ENCODE data around the gene ELFN2. TPM values are rescaled to one million over a fixed set of nuclear protein-coding genes. Genes with fewer than 3 reads are reported as not detected.
"Not testable (repeated sequence)": the region's sequence is repeated elsewhere in the genome, so short reads cannot be mapped to it uniquely, and the experiment has no call there.

Gene ELFN2
- total RNA-seq, 1 donor from 2014 or later: 0.82 TPM

- Mint-ChIP-seq H3K27ac (no peak overlapping the region), H3K27me3 (ENCODE audit: insufficient read depth, low read depth) (peaks cover 14% of the 10 kb centered on the region), H3K4me3 (no peak overlapping the region)
These were observed 25.7 kb downstream of the ELFN2 start for GRCh38 chr22:37401401-37402183.

GRCh38 chr22:37400719-37401118, 26.6 kb downstream of the ELFN2 start:
- no peak for DNase-seq (ENCODE audit: low spot score)
- Histone ChIP-seq H3K4me2 (no peak overlapping the region), H3K27ac (no peak overlapping the region), H3K4me1 (peaks cover 34% of the 10 kb centered on the region), H3K27me3 (no peaks in the 10 kb centered on the region), H3K9me3 (ENCODE audit: low read depth) (no peaks in the 10 kb centered on the region), H3F3A (ENCODE audit: low read depth) (peaks cover 7% of the 10 kb centered on the region), H3K36me3 (no peaks in the 10 kb centered on the region), H4K20me1 (ENCODE audit: low read depth) (no peaks in the 10 kb centered on the region), H3K9ac (no peak overlapping the region), H3K4me3 (no peak overlapping the region), H3K79me2 (ENCODE audit: low read depth) (no peaks in the 10 kb centered on the region), H2AFZ (replicated peaks) (no peak overlapping the region)
- Mint-ChIP-seq H3K4me3 (no peak overlapping the region), H3K27me3 (ENCODE audit: insufficient read depth, low read depth) (peaks cover 14% of the 10 kb centered on the region), H3K4me1 (peaks cover 49% of the 10 kb centered on the region), H3K36me3 (no peaks in the 10 kb centered on the region), H3K9me3 (no peaks in the 10 kb centered on the region), H3K27ac (peak overlapping the region; percentile 81)
- TF ChIP-seq EZH2phosphoT487 (IDR thresholded peaks at IDR 0.05): no peak
- TF ChIP-seq EZH2 (IDR thresholded peaks at IDR 0.05): no peak
- TF ChIP-seq, protein P1, sequence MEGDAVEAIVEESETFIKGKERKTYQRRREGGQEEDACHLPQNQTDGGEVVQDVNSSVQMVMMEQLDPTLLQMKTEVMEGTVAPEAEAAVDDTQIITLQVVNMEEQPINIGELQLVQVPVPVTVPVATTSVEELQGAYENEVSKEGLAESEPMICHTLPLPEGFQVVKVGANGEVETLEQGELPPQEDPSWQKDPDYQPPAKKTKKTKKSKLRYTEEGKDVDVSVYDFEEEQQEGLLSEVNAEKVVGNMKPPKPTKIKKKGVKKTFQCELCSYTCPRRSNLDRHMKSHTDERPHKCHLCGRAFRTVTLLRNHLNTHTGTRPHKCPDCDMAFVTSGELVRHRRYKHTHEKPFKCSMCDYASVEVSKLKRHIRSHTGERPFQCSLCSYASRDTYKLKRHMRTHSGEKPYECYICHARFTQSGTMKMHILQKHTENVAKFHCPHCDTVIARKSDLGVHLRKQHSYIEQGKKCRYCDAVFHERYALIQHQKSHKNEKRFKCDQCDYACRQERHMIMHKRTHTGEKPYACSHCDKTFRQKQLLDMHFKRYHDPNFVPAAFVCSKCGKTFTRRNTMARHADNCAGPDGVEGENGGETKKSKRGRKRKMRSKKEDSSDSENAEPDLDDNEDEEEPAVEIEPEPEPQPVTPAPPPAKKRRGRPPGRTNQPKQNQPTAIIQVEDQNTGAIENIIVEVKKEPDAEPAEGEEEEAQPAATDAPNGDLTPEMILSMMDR (IDR thresholded peaks at IDR 0.05): no peak

More at GRCh38 chr22:37401401-37402183, 25.7 kb downstream of the ELFN2 start:
- Histone ChIP-seq H3K79me2 (ENCODE audit: low read depth) (no peaks in the 10 kb centered on the region), H3K27me3 (no peaks in the 10 kb centered on the region), H3K4me2 (peak overlapping the region; percentile 31), H3F3A (ENCODE audit: low read depth) (peaks cover 7% of the 10 kb centered on the region), H3K4me1 (peaks cover 34% of the 10 kb centered on the region), H3K36me3 (no peaks in the 10 kb centered on the region), H2AFZ (replicated peaks) (no peak overlapping the region), H3K27ac (no peak overlapping the region), H3K9ac (no peak overlapping the region), H4K20me1 (ENCODE audit: low read depth) (no peaks in the 10 kb centered on the region), H3K4me3 (no peak overlapping the region), H3K9me3 (ENCODE audit: low read depth) (no peaks in the 10 kb centered on the region)
- TF ChIP-seq, protein P1 (IDR thresholded peaks at IDR 0.05): no peak
- TF ChIP-seq EZH2 (IDR thresholded peaks at IDR 0.05): no peak
- no peak for TF ChIP-seq EZH2phosphoT487 (IDR thresholded peaks at IDR 0.05)
- Mint-ChIP-seq H3K4me1 (peaks cover 49% of the 10 kb centered on the region), H3K36me3 (no peaks in the 10 kb centered on the region), H3K9me3 (no peaks in the 10 kb centered on the region)
- DNase-seq (ENCODE audit: low spot score): no peak

GRCh38 chr22:37399457-37399856, 27.8 kb downstream of the ELFN2 start:
- H3K36me3 ChIP-seq; H3K9ac ChIP-seq; H3K79me2 ChIP-seq (ENCODE audit: low read depth); DNase-seq (ENCODE audit: low spot score); H3K4me3 Mint-ChIP-seq; H3K27me3 ChIP-seq; H3K27ac ChIP-seq; H2AFZ ChIP-seq (replicated peaks); H3K9me3 ChIP-seq (ENCODE audit: low read depth); H3F3A ChIP-seq (ENCODE audit: low read depth); H4K20me1 ChIP-seq (ENCODE audit: low read depth); H3K4me2 ChIP-seq; H3K36me3 Mint-ChIP-seq; H3K9me3 Mint-ChIP-seq; H3K4me3 ChIP-seq: not testable (repeated sequence)
- Mint-ChIP-seq H3K4me1 (peaks cover 52% of the 10 kb centered on the region), H3K27ac (peak overlapping the region; percentile 74), H3K27me3 (ENCODE audit: insufficient read depth, low read depth) (peaks cover 10% of the 10 kb centered on the region)
- H3K4me1 ChIP-seq: peaks cover 34% of the 10 kb centered on the region

GRCh38 chr22:37397226-37397625, 30.1 kb downstream of the ELFN2 start:
- H3K4me3 ChIP-seq: no peak overlapping the region
- H3K4me1 ChIP-seq: peaks cover 20% of the 10 kb centered on the region
- no peaks in the 10 kb centered on the region for H3K9me3 ChIP-seq (ENCODE audit: low read depth)
- no peaks in the 10 kb centered on the region for H4K20me1 ChIP-seq (ENCODE audit: low read depth)
- H3K79me2 ChIP-seq (ENCODE audit: low read depth): no peaks in the 10 kb centered on the region
- no peak overlapping the region for H2AFZ ChIP-seq (replicated peaks)
- no peak overlapping the region for H3K9ac ChIP-seq
- no peaks in the 10 kb centered on the region for H3F3A ChIP-seq (ENCODE audit: low read depth)
- DNase-seq (ENCODE audit: low spot score): no peak
- peak overlapping the region; percentile 31 for H3K4me3 Mint-ChIP-seq
- no peaks in the 10 kb centered on the region for H3K27me3 ChIP-seq
- peak overlapping the region; percentile 42 for H3K27ac Mint-ChIP-seq
- H3K4me1 Mint-ChIP-seq: peaks cover 37% of the 10 kb centered on the region
- no peak overlapping the region for H3K4me2 ChIP-seq
- no peaks in the 10 kb centered on the region for H3K36me3 ChIP-seq
- no peaks in the 10 kb centered on the region for H3K9me3 Mint-ChIP-seq
- no peak overlapping the region for H3K27ac ChIP-seq
- TF ChIP-seq EZH2phosphoT487 (IDR thresholded peaks at IDR 0.05): no peak
- H3K27me3 Mint-ChIP-seq (ENCODE audit: insufficient read depth, low read depth): peaks cover 3% of the 10 kb centered on the region
- H3K36me3 Mint-ChIP-seq: no peaks in the 10 kb centered on the region

Measured in neural progenitor cell (in vitro differentiated cells).